ENCODE data around the gene CHMP4A. TPM values are rescaled to one million over a fixed set of nuclear protein-coding genes. Genes with fewer than 3 reads are reported as not detected.

The CHMP4A gene
- total and polyA plus RNA-seq, 2 donors (not counting 1 experiment from before 2014, with no cell fraction given): 91.2 to 103 TPM

GRCh38 chr14:24198814-24199524 is 14.3 kb downstream of the CHMP4A start:
- Histone ChIP-seq H3K27me3 (replicated peaks in 1 of 4; ENCODE audit: control extremely low read depth in 1 of 4, control insufficient read depth in 3 of 4, insufficient read depth in 4 of 4, low read length in 3 of 4) (no peaks in the 10 kb centered on the region), H3K36me3 (replicated peaks in 1 of 2; ENCODE audit: control extremely low read depth in 1 of 2, control insufficient read depth in 1 of 2, extremely low read depth in 1 of 2, insufficient read depth in 2 of 2, low read length in 1 of 2) (peaks cover 2 to 14% of the 10 kb centered on the region in 2 experiments), H3K4me2 (replicated peaks; ENCODE audit: low read depth, low read length, poor library complexity, severe bottlenecking) (no peak overlapping the region), H3K4me1 (ENCODE audit: control insufficient read depth in 2 of 2, insufficient read depth in 2 of 2, low read length in 2 of 2) (peaks cover 24 to 25% of the 10 kb centered on the region in 2 donors), H3K79me2 (ENCODE audit: control insufficient read depth, insufficient read depth, low read length) (peaks cover 63% of the 10 kb centered on the region), H3K9ac (ENCODE audit: low read length) (no peak overlapping the region), H3K27ac (ENCODE audit: low read length in 2 of 2) (no peak overlapping the region), H3K4me3 (ENCODE audit: control extremely low read depth in 1 of 5, extremely low read depth in 1 of 5, insufficient read depth in 1 of 5, low read depth in 2 of 5, low read length in 4 of 5) (no peak overlapping the region), H2AFZ (ENCODE audit: insufficient read depth, low read depth, low read length, poor library complexity, severe bottlenecking) (no peak overlapping the region), H3K9me3 (ENCODE audit: control extremely low read depth in 1 of 3, control insufficient read depth in 2 of 3, insufficient read depth in 1 of 3, low read length in 2 of 3) (no peaks in the 10 kb centered on the region), H4K20me1 (ENCODE audit: control insufficient read depth, insufficient read depth, low read length, poor library complexity, severe bottlenecking) (no peaks in the 10 kb centered on the region)
- 87% methylated on average over 3 of the region's 7 CpGs for WGBS (ENCODE audit: insufficient coverage)
- no peak for ATAC-seq (ENCODE audit: low read depth)
- ChIA-PET POLR2A (no interaction called here), CTCF (interaction anchor here (0.7 kb wide), 1 partner anchor 211 kb away, joined by 3 read pairs; no protein-coding TSS in a partner anchor)
- H3K27me3 Mint-ChIP-seq: no peaks in the 10 kb centered on the region
- no peak overlapping the region for H3K4me3 Mint-ChIP-seq
- intact Hi-C loops (cut with micrococcal nuclease): loop anchor here (5.0 kb wide), 1 partner anchor 98 kb away; the partner anchor contains the start of genes DHRS1 and NOP9
- TF ChIP-seq, protein P1, sequence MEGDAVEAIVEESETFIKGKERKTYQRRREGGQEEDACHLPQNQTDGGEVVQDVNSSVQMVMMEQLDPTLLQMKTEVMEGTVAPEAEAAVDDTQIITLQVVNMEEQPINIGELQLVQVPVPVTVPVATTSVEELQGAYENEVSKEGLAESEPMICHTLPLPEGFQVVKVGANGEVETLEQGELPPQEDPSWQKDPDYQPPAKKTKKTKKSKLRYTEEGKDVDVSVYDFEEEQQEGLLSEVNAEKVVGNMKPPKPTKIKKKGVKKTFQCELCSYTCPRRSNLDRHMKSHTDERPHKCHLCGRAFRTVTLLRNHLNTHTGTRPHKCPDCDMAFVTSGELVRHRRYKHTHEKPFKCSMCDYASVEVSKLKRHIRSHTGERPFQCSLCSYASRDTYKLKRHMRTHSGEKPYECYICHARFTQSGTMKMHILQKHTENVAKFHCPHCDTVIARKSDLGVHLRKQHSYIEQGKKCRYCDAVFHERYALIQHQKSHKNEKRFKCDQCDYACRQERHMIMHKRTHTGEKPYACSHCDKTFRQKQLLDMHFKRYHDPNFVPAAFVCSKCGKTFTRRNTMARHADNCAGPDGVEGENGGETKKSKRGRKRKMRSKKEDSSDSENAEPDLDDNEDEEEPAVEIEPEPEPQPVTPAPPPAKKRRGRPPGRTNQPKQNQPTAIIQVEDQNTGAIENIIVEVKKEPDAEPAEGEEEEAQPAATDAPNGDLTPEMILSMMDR (IDR thresholded peaks at IDR 0.05): no peak
- no peak for TF ChIP-seq EZH2 (IDR thresholded peaks at IDR 0.05; ENCODE audit: borderline replicate concordance, insufficient read depth, low read depth, low read length, poor library complexity, severe bottlenecking)
- no peaks in the 10 kb centered on the region for H3K9me3 Mint-ChIP-seq (ENCODE audit: insufficient read depth)
- no peak for DNase-seq
- H3K27ac Mint-ChIP-seq: peak overlapping the region; percentile 60
- peaks cover 37% of the 10 kb centered on the region for H3K4me1 Mint-ChIP-seq

DNA sequence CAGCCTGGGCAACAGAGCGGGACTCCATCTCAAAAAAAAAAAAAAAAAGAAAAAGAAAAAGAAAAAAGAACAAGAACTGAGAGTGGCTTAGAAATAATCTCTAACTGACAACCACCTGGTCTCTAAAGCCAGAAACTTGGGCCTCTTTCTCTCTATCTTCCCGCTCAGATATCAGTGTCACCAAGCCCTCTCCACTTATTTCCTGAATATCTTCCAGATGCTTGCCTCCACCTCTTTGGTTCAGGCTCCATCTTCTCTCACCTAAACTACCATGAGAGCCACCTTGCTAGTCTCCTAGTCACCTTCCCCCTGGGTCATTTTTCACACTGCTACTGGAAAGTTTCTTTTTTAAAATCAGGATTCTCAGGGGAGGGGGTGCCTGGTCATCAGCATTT is 16.2 kb downstream of the CHMP4A start:
- H3K27me3 Mint-ChIP-seq: no peaks in the 10 kb centered on the region
- ChIA-PET POLR2A (interaction anchor here (1.1 to 3.6 kb wide), 4 partner anchors 10 to 116 kb away, joined by 3 to 64 read pairs (median 10); partner anchors contain the start of genes CHMP4A, MDP1, PSME2 and RNF31), CTCF (interaction anchor here (1.0 to 2.3 kb wide), 4 partner anchors 16 to 36 kb away, joined by 4 to 21 read pairs (median 8); partner anchors contain the start of genes CHMP4A, IRF9 and MDP1)
- peaks cover 25 to 26% of the 10 kb centered on the region in 2 donors for H3K4me1 ChIP-seq (ENCODE audit: control insufficient read depth in 2 of 2, insufficient read depth in 2 of 2, low read length in 2 of 2)
- no peaks in the 10 kb centered on the region for H3K9me3 Mint-ChIP-seq (ENCODE audit: insufficient read depth)
- H3K27ac ChIP-seq (ENCODE audit: low read length in 2 of 2): peak overlapping the region; percentile 98 to 99
- H4K20me1 ChIP-seq (ENCODE audit: control insufficient read depth, insufficient read depth, low read length, poor library complexity, severe bottlenecking): no peaks in the 10 kb centered on the region
- TF ChIP-seq, protein P1 (IDR thresholded peaks at IDR 0.05): no peak
- TF ChIP-seq EZH2 (IDR thresholded peaks at IDR 0.05; ENCODE audit: borderline replicate concordance, insufficient read depth, low read depth, low read length, poor library complexity, severe bottlenecking): no peak
- intact Hi-C loops (cut with micrococcal nuclease): loop anchor here (5.0 kb wide), 1 partner anchor 100 kb away; the partner anchor contains the start of genes DHRS1 and NOP9
- H3K4me3 ChIP-seq (ENCODE audit: control extremely low read depth in 1 of 5, extremely low read depth in 1 of 5, insufficient read depth in 1 of 5, low read depth in 2 of 5, low read length in 4 of 5): no peak overlapping the region
- H3K4me1 Mint-ChIP-seq: peaks cover 49% of the 10 kb centered on the region
- no peak overlapping the region for H2AFZ ChIP-seq (ENCODE audit: insufficient read depth, low read depth, low read length, poor library complexity, severe bottlenecking)
- ATAC-seq (ENCODE audit: low read depth): no peak
- peaks cover 0 to 17% of the 10 kb centered on the region in 2 experiments for H3K36me3 ChIP-seq (replicated peaks in 1 of 2; ENCODE audit: control extremely low read depth in 1 of 2, control insufficient read depth in 1 of 2, extremely low read depth in 1 of 2, insufficient read depth in 2 of 2, low read length in 1 of 2)
- 0% methylated on average over 1 of the region's 2 CpGs for WGBS (ENCODE audit: insufficient coverage)
- H3K27ac Mint-ChIP-seq: peak overlapping the region; percentile 80
- H3K79me2 ChIP-seq (ENCODE audit: control insufficient read depth, insufficient read depth, low read length): peaks cover 70% of the 10 kb centered on the region
- H3K9me3 ChIP-seq (ENCODE audit: control extremely low read depth in 1 of 3, control insufficient read depth in 2 of 3, insufficient read depth in 1 of 3, low read length in 2 of 3): no peaks in the 10 kb centered on the region
- H3K4me2 ChIP-seq (replicated peaks; ENCODE audit: low read depth, low read length, poor library complexity, severe bottlenecking): peak overlapping the region; percentile 91
- H3K27me3 ChIP-seq (replicated peaks in 1 of 4; ENCODE audit: control extremely low read depth in 1 of 4, control insufficient read depth in 3 of 4, insufficient read depth in 4 of 4, low read length in 3 of 4): no peaks in the 10 kb centered on the region
- H3K9ac ChIP-seq (ENCODE audit: low read length): no peak overlapping the region
- DNase-seq: no peak
- H3K4me3 Mint-ChIP-seq: peak overlapping the region; percentile 89

Measured in B cell (primary cell).